Body of pancreas (tissue), 4 donors: ENCODE data around the gene ADAMTSL1. TPM values are rescaled to one million over a fixed set of nuclear protein-coding genes. Genes with fewer than 3 reads are reported as not detected.

Experiments used
- ATAC-seq: fragments of 150-250 bp; one replicate; pipeline ENCODE4 v1.9.1; 2016
- DNase-seq, 4 donors: peaks; one replicate each; pipeline ENCODE4 v3.0.0-alpha.2; 2019
- H3K27ac ChIP-seq, 4 donors: fragments of 200-600 bp; sonication (generic); 1 replicate in 3 of 4; 2 replicates in 1 of 4; pipeline versions ENCODE4 v1.5.1 to v1.6.1; 2016 to 2019; ENCODE audit warnings: mild to moderate bottlenecking in 1 of 4, mixed read lengths in 1 of 4, moderate library complexity in 1 of 4
- H3K27me3 ChIP-seq, 2 donors: fragments of 200-600 bp; sonication (generic); one replicate each; pipeline ENCODE4 v1.6.0; 2016; ENCODE audit warnings: mild to moderate bottlenecking in 1 of 2
- H3K36me3 ChIP-seq, 2 donors: fragments of 200-600 bp; sonication (generic); replicated peaks in 1 of 2; 2 replicates each; pipeline ENCODE4 v1.5.1; 2016; ENCODE audit warnings: low read depth in 2 of 2; ENCODE audit not compliant: insufficient read depth in 1 of 2
- H3K4me1 ChIP-seq: fragments of 200-600 bp; sonication (generic); one replicate; pipeline ENCODE4 v1.6.0; 2016
- H3K4me3 ChIP-seq, 2 donors: fragments of 200-600 bp; sonication (generic); 1 replicate in 1 of 2; 2 replicates in 1 of 2; pipeline ENCODE4 v1.5.1; 2016 to 2019
- H3K9me3 ChIP-seq, 3 donors: fragments of 200-600 bp; sonication (generic); 1 replicate in 2 of 3; 2 replicates in 1 of 3; pipeline ENCODE4 v1.5.1; 2016
- POLR2A ChIP-seq, 3 donors: fragments of 450-650 bp; IDR thresholded peaks; one replicate each; pipeline ENCODE4 v1.6.1; 2016; ENCODE audit warnings: antibody characterized with exemption in 3 of 3, mild to moderate bottlenecking in 2 of 3
- WGBS, 2 donors: methylation state at CpG; one replicate each; pipeline ENCODE4 v1.1.5; 2017; 5-methylcytosine and 5-hydroxymethylcytosine counted together
- intact Hi-C: fragments of 100-400 bp; cut with DNase I; formaldehyde crosslinking; loops from one replicate; pipeline ENCODE4 v1.15.1; 2023
- total RNA-seq, 2 donors: library from RNA; depleted of rRNA; stranded (reverse); fragments of >200 nt; gene quantifications; one replicate each; pipeline ENCODE4 v1.1.0, GENCODE V29; 2016
- TF ChIP-seq, protein P1 (sequence below), 7 experiments: fragments of 450-650 bp in 4 of 7; fragments of 200-600 bp in 3 of 7; sonication (generic) in 3 of 7; IDR thresholded peaks; one replicate each; pipeline ENCODE4 v1.5.1; 2016 to 2019; ENCODE audit warnings: antibody characterized with exemption in 7 of 7

ADAMTSL1 gene
- total RNA-seq, 2 donors from 2014 or later = 0.52 to 0.99 TPM

GRCh38 chr9:18534611-18535010 is 60.7 kb downstream of the ADAMTSL1 start:
- no peaks in the 10 kb centered on the region for H3K4me1 ChIP-seq
- H3K27me3 ChIP-seq = no peaks in the 10 kb centered on the region
- WGBS, 2 donors = 77 to 78% methylated on average over 2 of the region's 2 CpGs
- TF ChIP-seq, protein P1, sequence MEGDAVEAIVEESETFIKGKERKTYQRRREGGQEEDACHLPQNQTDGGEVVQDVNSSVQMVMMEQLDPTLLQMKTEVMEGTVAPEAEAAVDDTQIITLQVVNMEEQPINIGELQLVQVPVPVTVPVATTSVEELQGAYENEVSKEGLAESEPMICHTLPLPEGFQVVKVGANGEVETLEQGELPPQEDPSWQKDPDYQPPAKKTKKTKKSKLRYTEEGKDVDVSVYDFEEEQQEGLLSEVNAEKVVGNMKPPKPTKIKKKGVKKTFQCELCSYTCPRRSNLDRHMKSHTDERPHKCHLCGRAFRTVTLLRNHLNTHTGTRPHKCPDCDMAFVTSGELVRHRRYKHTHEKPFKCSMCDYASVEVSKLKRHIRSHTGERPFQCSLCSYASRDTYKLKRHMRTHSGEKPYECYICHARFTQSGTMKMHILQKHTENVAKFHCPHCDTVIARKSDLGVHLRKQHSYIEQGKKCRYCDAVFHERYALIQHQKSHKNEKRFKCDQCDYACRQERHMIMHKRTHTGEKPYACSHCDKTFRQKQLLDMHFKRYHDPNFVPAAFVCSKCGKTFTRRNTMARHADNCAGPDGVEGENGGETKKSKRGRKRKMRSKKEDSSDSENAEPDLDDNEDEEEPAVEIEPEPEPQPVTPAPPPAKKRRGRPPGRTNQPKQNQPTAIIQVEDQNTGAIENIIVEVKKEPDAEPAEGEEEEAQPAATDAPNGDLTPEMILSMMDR (IDR thresholded peaks at IDR 0.05) = no peak
- no peak for TF ChIP-seq POLR2A (IDR thresholded peaks at IDR 0.05)
- H3K4me3 ChIP-seq = no peak overlapping the region
- H3K36me3 ChIP-seq = no peaks in the 10 kb centered on the region
- DNase-seq (no peak), ATAC-seq (no peak)
- H3K27ac ChIP-seq = no peak overlapping the region
- intact Hi-C loops = no loop called here
- H3K9me3 ChIP-seq = peaks cover 0 to 7% (median 3%) of the 10 kb centered on the region in 3 donors

DNA sequence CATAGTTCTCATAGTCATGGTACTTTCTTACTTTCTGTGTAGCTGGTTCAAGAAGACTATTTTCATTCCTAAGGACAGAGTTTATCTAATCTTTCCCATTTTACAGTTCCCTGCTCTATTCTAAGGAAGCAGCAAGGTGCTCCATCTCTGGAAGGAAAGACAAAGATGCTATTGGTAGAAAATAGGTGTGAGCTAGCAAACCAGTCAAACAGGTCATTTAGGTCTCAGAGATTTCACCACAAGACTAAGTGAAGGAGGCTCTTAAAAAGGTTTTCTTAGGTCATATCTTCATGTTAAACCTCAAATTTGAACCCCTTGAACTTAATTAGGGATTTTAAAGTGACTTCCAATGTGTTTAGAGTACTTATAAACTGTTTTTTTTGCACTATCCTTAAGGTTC is 62.6 kb downstream of the ADAMTSL1 start:
- no peak overlapping the region for H3K4me3 ChIP-seq
- TF ChIP-seq, protein P1 (IDR thresholded peaks at IDR 0.05) = no peak
- TF ChIP-seq POLR2A (IDR thresholded peaks at IDR 0.05) = no peak
- DNase-seq (no peak), ATAC-seq (no peak)
- H3K27ac ChIP-seq = no peak overlapping the region
- no peaks in the 10 kb centered on the region for H3K4me1 ChIP-seq
- H3K36me3 ChIP-seq = no peaks in the 10 kb centered on the region
- intact Hi-C loops = no loop called here
- peaks cover 0 to 7% (median 3%) of the 10 kb centered on the region in 3 donors for H3K9me3 ChIP-seq
- H3K27me3 ChIP-seq = no peaks in the 10 kb centered on the region

DNA sequence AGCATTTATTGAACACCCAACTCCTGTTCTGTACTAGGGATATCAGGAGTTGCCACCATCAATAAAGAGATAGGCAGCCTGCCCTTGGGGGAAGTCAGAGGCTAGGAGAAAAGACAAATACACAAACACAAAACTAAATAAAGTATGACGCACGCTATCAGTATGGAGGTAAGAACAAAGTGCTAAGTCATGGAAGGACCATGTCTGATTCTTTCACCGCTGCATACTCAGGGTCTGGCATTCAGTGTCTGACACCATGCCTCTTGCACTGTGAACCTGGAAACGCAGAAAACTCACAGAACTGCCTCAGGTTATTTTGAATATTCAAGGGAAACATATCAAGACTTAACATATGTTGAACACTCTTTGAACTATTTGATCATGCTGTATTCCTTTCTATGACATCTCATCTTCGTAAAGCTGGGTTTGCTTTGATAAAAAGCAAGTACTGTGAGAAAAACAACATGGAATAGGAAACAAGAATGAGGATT is 65.3 kb downstream of the ADAMTSL1 start:
- DNase-seq = no peak
- Histone ChIP-seq H3K4me3 (no peak overlapping the region), H3K27me3 (no peaks in the 10 kb centered on the region), H3K36me3 (no peaks in the 10 kb centered on the region), H3K27ac (no peak overlapping the region), H3K4me1 (no peaks in the 10 kb centered on the region), H3K9me3 (peaks cover 0 to 6% (median 3%) of the 10 kb centered on the region in 3 donors)
- intact Hi-C loops = no loop called here
- 33 to 47% methylated on average over 5 of the region's 5 CpGs for WGBS, 2 donors
- TF ChIP-seq, protein P1 (IDR thresholded peaks at IDR 0.05) = no peak
- no peak for TF ChIP-seq POLR2A (IDR thresholded peaks at IDR 0.05)
- ATAC-seq = no peak

GRCh38 chr9:18542837-18543405 is 69.0 kb downstream of the ADAMTSL1 start:
- ATAC-seq = no peak
- TF ChIP-seq, protein P1 (IDR thresholded peaks at IDR 0.05) = no peak
- TF ChIP-seq POLR2A (IDR thresholded peaks at IDR 0.05) = no peak
- WGBS, 2 donors = 66 to 83% methylated on average over 2 of the region's 2 CpGs
- no peaks in the 10 kb centered on the region for H3K27me3 ChIP-seq
- H3K27ac ChIP-seq = no peak overlapping the region
- H3K4me1 ChIP-seq = no peaks in the 10 kb centered on the region
- no peak for DNase-seq
- no peak overlapping the region for H3K4me3 ChIP-seq
- H3K9me3 ChIP-seq = no peaks in the 10 kb centered on the region
- no peaks in the 10 kb centered on the region for H3K36me3 ChIP-seq
- intact Hi-C loops = no loop called here
